Erythroblast (primary cell): ENCODE data around the gene LDLRAD4.

Source experiments
- GATA1 ChIP-seq: IDR thresholded peaks from 2 replicates; pipeline ENCODE4 v1.6.1; 2011; ENCODE audit warnings: low read depth, mild to moderate bottlenecking, control low read depth, low read length, moderate library complexity
- POLR2A ChIP-seq: IDR thresholded peaks from 2 replicates; pipeline ENCODE4 v1.6.1; 2011; ENCODE audit warnings: mild to moderate bottlenecking, low read length

DNA sequence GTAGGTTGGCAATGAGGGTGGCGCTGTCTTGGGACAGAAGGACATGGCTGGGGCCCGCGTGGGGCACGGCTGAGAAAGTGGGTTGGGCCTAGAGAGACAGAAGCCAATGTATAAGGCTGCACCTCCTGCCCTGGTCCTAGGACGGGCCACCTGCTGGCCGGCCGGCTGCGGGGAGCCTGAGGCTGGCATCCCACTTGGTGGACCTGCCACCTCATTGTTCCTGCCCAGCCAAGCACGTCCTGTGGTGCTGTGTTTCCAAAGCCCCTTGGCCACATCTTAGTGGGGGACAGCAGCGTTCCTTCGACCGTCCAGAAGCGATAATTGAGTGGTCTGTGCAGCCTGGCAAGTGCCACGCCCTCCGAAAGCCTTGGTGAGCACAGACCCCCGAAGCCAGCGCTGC is 223.9 kb downstream of the LDLRAD4 start:
- TF ChIP-seq POLR2A (no peak), GATA1 (no peak)
